HCEC 1CT (cell line): ENCODE results near the gene FAM131A.

ENCODE experiments used
- DNase-seq: peaks from one replicate; pipeline ENCODE4 v3.0.0-alpha.2; 2017

The FAM131A gene

GRCh38 chr3:184358921-184359350 lies 21.5 kb downstream of the FAM131A start:
- DNase-seq, result no peak

DNA sequence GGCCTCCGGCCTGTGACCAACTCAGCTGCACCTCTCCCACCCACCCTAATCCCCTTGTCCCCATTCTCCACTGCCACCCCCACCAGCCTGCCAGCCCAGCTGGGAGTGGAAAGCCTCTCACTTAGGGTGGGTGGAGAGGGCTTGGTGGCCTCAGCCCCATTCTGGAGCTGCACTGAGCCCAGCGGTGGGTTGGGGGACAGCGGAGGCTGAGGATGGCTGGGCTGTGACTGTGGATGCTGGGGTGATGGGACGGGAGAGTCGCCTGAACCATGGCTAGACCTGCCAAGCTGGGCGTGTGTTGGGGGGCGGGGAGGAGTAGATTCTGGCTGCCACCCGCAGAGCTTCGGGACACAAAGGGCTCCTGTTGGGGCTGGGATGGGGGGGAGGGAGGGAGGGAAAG lies 22.2 kb downstream of the FAM131A start:
- no peak for DNase-seq

DNA sequence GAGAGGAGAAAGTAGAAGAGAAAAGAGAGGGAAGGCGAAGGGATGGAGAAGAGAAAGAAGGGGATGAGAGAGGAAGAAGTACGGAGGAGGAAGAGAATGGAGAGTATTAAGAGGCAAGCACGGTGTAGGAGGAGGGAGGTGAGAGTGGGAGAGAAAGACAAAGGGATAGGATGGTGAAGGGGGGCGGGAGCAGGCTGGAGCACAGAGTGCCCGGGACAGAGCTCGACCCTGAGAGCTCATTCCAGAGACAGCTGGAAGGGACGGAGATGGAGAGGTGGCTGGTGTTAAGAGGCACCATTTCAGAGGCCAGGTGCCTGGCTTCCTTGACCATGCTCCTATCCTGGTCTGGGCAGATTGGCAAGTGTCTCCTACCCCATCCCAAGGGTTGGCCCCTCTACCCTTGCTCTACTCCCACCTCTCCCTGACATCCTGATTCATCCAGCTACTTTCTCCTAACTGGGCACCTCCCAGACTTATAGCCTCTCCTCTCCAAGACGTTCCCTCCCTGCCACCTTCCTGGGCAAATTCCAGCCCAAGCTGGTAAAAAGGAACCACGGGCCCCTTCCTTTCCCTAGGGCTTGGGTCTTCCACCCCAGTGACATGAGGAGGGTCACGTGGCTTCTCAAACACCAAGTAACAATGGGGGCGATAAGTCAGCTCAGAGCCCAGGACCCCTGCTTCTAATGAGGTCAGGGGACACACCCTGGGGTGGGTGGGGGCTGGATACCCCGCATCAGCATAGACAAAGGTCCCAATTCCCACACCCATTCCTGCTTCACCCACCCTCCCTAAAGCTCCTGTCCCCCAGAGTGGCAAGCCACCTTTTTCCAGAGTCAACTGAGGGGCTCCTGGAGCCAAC lies 22.9 kb downstream of the FAM131A start:
- no peak for DNase-seq

GRCh38 chr3:184360929-184361531 lies 23.6 kb downstream of the FAM131A start:
- no peak for DNase-seq

- DNase-seq, result peak; percentile 45
Observed at GRCh38 chr3:184361532-184361931, 24.1 kb downstream of the FAM131A start, which contains the start of the genes CLCN2 and POLR2H. CLCN2 (minus strand) TSS chr3:184361605; CDS start chr3:184361479, 126 bp downstream. POLR2H (plus strand) TSS chr3:184361710; CDS start chr3:184363493, 1,783 bp downstream.

DNA sequence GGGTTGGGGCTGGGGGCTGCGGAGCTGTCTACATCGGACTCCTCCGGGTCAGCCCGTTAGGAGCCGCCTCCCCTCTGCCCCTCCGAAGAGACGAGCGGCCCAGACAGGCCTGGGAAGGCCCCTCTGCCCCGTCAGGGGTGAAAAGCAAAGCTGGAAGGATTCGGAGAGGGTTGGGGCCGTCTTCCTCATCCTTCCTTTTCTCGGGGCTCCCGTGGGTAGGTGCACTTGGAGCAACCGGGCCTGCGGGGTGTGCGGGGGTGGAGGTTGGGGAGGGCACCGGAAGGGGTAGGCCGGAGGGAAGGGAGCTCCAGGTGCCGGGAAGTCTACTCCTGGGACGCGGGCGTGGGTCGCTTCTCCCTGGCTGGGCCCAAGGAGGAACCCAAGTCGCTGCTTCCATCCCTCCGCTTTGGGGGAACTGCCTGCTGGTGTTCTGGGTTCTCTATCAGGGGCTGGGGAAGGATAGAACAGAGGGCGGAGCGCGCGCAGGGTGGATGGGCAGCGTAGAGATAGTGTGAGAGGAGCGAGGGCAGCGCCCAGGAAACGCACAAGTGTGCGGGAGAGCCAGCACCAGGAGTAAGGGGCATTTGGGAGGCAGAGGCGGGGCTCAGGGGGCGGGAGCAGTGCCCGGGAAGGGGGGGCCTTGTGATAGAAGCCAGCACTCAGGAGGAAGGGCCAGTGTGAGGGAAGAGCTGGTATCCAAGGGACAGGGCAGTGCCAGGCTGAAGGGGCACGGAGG lies 24.7 kb downstream of the FAM131A start:
- DNase-seq, result peak; percentile 57

DNA sequence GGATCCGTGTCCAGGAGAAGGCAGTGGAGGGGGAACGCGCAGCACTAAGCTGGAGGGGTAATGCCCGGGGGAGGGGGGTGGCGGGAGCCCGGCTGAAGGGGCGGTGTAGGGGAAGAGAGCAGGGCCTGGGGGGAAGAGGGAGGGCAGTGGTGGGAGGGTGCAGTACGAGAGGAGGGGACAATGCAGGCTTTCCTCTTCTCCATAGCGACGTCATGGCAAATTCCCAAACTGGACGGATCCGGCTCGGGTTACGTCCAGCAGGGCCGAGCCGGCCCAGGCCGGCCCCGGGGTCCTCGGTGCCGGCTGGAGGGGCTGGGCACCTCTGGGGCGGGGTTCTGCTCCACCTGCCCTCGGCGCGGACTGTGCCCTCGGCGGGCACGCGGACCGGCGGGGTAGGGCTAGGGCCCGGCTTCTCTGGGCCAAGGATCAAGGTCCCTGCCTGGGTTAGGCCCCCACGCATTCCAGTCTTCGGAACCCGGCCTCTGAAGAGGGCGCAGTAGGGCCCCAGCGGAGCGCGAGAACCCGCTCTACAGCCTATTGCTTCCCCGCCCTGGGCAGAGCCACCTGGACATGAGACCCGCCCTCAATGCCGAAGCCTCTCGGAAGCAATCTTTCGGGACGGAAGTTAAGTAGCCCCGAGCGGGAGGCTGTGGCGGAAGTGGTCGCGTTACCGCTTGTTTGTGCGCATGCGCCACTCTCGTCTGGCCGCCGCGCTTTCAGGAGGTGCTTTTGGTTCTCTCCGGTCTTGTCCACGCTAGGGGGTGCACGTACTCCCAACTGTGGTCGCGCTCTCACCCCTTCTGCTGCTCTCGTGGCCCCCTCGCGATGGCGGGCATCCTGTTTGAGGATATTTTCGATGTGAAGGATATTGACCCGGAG lies 25.5 kb downstream of the FAM131A start:
- peak; percentile 98 for DNase-seq

GRCh38 chr3:184366619-184367289 lies 29.4 kb downstream of the FAM131A start:
- DNase-seq, result no peak

- DNase-seq, result no peak
Observed at GRCh38 chr3:184368116-184368515, 30.7 kb downstream of the FAM131A start.

DNA sequence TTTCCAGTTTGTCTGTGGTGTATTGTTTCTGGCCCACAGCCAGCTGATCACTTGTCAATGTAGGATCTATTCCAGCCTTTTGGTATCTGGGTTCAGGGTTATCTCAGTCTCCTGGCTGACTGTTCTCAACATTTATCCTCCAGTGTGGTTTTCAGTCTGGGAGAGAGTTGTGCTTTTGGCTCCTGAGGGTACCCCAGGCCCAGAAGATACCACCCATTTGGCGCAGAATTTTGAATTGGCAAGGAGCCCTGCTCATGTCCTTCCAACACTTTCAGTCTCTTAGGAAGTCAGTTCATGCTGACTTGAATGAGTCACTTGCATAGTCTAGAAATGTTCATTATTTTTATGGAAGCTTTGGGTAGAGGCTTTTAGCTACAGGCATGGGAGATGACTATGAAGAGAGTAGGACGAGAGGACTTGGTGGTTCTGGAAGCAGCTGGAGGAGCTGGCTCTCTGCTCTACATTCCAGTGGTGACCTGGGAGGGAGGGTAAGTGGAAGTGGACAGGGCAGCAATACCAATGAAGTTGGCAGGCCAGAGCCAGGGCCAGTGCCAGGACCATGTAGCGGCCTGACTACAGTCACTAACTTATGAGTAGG lies 31.3 kb downstream of the FAM131A start:
- peak; percentile 8 for DNase-seq

DNA sequence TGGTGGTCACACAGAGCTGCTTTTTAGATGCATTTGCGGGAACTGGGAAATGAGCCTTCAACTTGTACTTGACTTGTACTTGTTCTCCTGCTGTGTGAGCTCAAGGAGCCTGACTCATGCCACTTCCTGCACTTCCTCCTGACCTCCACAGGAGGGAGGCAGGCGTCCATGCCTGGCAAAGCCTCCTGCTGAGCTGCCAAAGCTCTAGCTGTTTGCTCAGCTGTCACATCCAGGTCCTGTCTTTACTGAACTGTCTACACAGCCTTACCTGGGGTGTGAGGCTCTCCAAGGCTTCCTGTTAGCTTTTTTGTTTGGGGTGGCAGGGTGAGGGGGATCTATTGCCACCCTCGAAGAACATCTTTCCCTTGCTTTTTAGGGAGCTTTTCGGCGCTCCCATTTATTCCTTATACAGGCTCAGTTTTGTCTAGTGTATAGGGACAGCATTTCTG lies 34.2 kb downstream of the FAM131A start:
- DNase-seq, result peak; percentile 83

DNA sequence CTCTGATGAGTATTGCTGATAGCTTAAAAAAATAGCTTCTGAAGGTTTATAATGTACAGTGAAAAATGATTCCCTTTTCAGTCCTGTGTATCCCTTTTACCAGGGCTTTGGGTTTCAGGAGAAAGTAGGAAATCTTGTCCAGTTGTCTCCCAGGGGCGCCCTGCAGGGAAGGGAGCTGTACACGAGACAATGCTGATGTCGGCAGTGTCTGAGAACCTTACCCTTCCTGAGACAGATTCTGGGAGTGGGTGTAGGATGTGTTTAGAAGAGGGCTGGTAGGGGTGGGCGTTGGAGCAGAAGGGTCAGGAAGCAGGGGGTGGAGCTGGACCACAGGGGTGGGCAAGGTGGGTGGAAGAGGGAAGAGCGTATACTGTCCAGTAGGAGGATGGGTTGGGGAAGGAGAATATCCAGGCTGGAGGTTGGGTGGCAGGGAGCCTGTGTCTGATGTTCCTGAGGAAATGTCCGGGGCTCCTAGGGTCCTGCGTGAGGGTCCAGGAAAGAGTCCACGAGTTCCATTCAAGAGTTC lies 35.0 kb downstream of the FAM131A start:
- DNase-seq, result no peak

- no peak for DNase-seq
Observed at GRCh38 chr3:184372911-184373310, 35.5 kb downstream of the FAM131A start.

DNA sequence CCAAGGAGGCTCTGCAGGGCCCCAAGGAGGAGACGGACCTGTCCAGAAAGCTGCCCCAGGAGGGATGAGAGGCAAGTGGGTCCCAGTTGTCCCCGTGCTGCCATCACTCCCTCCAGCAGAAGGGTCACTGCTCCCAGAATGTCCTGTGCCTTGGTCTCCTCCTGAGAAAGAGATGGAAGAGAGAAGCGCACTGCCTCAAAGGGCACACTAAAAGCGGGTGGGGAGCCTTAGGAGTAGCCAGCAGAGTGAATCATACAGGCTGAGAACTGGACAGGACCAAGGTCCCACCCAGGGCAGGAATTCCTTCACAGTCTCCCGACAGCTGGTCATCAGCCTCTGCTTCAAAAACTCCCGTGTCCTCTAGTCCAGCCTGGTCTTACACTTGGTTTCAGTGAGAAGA lies 36.0 kb downstream of the FAM131A start:
- DNase-seq, result peak; percentile 27

- no peak for DNase-seq
Observed at GRCh38 chr3:184375747-184376461, 38.5 kb downstream of the FAM131A start.

GRCh38 chr3:184377374-184377773 lies 40.0 kb downstream of the FAM131A start:
- no peak for DNase-seq

- no peak for DNase-seq
Observed at GRCh38 chr3:184377882-184378445, 40.6 kb downstream of the FAM131A start, which contains the start of gene THPO. THPO (minus strand) TSS chr3:184378207; CDS start chr3:184376259, 1,948 bp downstream.

DNA sequence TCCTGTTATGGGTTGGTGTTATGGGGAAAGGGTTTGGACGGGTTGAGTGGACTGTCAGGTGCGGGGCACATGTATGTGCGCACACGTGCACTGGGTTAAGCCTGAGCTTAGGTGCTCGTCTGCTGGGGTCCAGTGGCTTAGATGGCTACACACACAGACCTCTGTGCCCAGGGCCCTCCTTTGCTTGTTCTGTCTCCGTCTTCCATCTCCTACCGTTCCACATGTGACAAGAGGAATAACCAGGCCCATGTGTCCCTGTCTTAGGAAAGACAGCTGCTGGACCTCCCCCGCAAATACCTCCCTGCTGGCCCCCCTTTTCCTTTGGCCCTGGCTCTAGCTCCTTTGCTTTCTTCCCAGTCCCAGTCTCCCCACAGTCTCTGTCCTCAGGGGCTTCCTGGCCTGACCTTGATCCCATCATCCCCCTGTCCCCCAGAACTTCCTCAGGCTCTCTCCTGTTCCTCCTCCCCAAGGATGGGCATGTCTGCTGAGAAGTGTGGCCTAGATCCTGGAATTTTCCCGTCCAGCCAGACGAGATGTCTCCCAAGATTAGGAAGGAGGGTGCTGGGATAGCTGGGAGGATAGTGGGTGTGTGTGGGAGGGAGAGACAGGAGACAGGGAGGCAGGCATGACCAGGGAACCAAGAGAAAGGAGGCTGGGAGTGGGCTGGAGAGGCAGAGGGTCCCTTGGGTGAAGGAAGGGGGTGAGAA lies 41.4 kb downstream of the FAM131A start:
- DNase-seq, result no peak
